Right lobe of liver (tissue), 4 donors: ENCODE results near the gene ARHGEF2.

Experiments used
- POLR2A ChIP-seq: fragments of 450-650 bp; IDR thresholded peaks from one replicate; pipeline ENCODE4 v1.6.1; 2017; ENCODE audit warnings: antibody characterized with exemption, mild to moderate bottlenecking
- TF ChIP-seq, protein P1 (sequence below), 4 donors: fragments of 200-600 bp in 3 of 4; fragments of 450-650 bp in 1 of 4; IDR thresholded peaks; one replicate each; pipeline versions ENCODE4 v1.5.1 to v1.8.0; 2016 to 2022; ENCODE audit warnings: antibody characterized with exemption in 4 of 4, mild to moderate bottlenecking in 2 of 4
- donor health status: DM: no; HTN: no; CAD: no.
- donor health status: DM: no; HTN: no; CAD: no.
- donor health status: DM: no; HTN: yes; CAD: no.

- TF ChIP-seq, protein P1, sequence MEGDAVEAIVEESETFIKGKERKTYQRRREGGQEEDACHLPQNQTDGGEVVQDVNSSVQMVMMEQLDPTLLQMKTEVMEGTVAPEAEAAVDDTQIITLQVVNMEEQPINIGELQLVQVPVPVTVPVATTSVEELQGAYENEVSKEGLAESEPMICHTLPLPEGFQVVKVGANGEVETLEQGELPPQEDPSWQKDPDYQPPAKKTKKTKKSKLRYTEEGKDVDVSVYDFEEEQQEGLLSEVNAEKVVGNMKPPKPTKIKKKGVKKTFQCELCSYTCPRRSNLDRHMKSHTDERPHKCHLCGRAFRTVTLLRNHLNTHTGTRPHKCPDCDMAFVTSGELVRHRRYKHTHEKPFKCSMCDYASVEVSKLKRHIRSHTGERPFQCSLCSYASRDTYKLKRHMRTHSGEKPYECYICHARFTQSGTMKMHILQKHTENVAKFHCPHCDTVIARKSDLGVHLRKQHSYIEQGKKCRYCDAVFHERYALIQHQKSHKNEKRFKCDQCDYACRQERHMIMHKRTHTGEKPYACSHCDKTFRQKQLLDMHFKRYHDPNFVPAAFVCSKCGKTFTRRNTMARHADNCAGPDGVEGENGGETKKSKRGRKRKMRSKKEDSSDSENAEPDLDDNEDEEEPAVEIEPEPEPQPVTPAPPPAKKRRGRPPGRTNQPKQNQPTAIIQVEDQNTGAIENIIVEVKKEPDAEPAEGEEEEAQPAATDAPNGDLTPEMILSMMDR (IDR thresholded peaks at IDR 0.05) = no peak
- TF ChIP-seq POLR2A = no peak
These were observed 16.4 kb downstream of the ARHGEF2 start for GRCh38 chr1:155961937-155962336.
